ENCODE data around the gene CYFIP1.

The CYFIP1 gene

DNA sequence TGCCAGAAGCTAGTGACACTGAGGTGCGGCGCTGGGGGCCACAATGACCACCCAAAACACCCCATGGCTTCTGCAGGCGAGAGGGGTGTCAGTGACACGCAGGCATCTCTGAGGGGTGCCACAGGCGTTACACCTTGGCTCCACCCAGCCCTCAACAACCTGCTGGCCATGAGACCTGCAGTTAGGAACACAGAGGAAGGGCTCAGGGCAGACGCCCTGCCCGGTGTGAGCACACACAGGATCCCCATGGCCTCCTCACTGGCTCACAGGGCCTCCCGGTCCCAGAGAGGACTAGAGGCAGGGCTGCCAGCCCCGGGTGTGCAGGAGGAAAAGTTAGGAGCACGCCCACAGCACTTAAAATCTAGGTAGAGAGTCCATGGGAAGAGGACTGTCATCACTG, 35.1 kb downstream of the CYFIP1 start:
- Histone ChIP-seq H3K27ac (replicated peaks) (no peak overlapping the region), H3K4me3 (replicated peaks; ENCODE audit: insufficient read depth, low read length) (no peak overlapping the region), H3K27me3 (ENCODE audit: insufficient read depth, poor library complexity, severe bottlenecking) (no peaks in the 10 kb centered on the region)
- no peak for DNase-seq (ENCODE audit: low read depth in 1 of 2, low spot score in 1 of 2)
- TF ChIP-seq, protein P1, sequence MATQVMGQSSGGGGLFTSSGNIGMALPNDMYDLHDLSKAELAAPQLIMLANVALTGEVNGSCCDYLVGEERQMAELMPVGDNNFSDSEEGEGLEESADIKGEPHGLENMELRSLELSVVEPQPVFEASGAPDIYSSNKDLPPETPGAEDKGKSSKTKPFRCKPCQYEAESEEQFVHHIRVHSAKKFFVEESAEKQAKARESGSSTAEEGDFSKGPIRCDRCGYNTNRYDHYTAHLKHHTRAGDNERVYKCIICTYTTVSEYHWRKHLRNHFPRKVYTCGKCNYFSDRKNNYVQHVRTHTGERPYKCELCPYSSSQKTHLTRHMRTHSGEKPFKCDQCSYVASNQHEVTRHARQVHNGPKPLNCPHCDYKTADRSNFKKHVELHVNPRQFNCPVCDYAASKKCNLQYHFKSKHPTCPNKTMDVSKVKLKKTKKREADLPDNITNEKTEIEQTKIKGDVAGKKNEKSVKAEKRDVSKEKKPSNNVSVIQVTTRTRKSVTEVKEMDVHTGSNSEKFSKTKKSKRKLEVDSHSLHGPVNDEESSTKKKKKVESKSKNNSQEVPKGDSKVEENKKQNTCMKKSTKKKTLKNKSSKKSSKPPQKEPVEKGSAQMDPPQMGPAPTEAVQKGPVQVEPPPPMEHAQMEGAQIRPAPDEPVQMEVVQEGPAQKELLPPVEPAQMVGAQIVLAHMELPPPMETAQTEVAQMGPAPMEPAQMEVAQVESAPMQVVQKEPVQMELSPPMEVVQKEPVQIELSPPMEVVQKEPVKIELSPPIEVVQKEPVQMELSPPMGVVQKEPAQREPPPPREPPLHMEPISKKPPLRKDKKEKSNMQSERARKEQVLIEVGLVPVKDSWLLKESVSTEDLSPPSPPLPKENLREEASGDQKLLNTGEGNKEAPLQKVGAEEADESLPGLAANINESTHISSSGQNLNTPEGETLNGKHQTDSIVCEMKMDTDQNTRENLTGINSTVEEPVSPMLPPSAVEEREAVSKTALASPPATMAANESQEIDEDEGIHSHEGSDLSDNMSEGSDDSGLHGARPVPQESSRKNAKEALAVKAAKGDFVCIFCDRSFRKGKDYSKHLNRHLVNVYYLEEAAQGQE (IDR thresholded peaks at IDR 0.05; ENCODE audit: insufficient replicate concordance, low read depth), result no peak
- TF ChIP-seq, protein P2, sequence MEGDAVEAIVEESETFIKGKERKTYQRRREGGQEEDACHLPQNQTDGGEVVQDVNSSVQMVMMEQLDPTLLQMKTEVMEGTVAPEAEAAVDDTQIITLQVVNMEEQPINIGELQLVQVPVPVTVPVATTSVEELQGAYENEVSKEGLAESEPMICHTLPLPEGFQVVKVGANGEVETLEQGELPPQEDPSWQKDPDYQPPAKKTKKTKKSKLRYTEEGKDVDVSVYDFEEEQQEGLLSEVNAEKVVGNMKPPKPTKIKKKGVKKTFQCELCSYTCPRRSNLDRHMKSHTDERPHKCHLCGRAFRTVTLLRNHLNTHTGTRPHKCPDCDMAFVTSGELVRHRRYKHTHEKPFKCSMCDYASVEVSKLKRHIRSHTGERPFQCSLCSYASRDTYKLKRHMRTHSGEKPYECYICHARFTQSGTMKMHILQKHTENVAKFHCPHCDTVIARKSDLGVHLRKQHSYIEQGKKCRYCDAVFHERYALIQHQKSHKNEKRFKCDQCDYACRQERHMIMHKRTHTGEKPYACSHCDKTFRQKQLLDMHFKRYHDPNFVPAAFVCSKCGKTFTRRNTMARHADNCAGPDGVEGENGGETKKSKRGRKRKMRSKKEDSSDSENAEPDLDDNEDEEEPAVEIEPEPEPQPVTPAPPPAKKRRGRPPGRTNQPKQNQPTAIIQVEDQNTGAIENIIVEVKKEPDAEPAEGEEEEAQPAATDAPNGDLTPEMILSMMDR (IDR thresholded peaks at IDR 0.05; ENCODE audit: insufficient read depth, low read length), result no peak
- TF ChIP-seq GABPA (IDR thresholded peaks at IDR 0.05; ENCODE audit: low read depth) (no peak), POLR2AphosphoS5 (IDR thresholded peaks at IDR 0.05; ENCODE audit: low read depth) (no peak), SPI1 (IDR thresholded peaks at IDR 0.05; ENCODE audit: borderline replicate concordance, low read depth) (no peak)

DNA sequence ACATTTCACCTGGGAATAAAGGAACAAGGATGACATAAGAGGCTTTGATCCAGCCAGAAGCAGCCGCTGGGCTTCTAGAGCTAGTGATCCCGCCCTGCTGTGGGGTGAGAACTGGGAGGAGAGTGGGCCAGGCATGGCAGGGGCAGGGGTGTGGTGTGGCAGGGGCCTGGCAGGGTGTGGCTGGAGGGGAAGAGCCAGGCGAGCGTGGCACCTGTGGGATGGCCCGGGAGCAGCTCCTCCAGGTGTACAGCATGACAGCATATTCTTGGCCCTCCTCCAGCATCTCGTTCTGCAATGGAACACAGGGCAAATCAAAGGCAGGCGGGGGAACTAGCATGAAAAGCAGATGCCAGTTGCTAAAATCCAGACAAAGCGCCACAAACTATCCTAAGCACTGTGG, 35.5 kb downstream of the CYFIP1 start:
- Histone ChIP-seq H3K27me3 (ENCODE audit: insufficient read depth, poor library complexity, severe bottlenecking) (no peaks in the 10 kb centered on the region), H3K4me3 (replicated peaks; ENCODE audit: insufficient read depth, low read length) (no peak overlapping the region), H3K27ac (replicated peaks) (no peak overlapping the region)
- TF ChIP-seq SPI1 (IDR thresholded peaks at IDR 0.05; ENCODE audit: borderline replicate concordance, low read depth), result no peak
- TF ChIP-seq, protein P2 (IDR thresholded peaks at IDR 0.05; ENCODE audit: insufficient read depth, low read length), result no peak
- TF ChIP-seq, protein P1 (IDR thresholded peaks at IDR 0.05; ENCODE audit: insufficient replicate concordance, low read depth), result no peak
- no peak for TF ChIP-seq GABPA (IDR thresholded peaks at IDR 0.05; ENCODE audit: low read depth)
- no peak for TF ChIP-seq POLR2AphosphoS5 (IDR thresholded peaks at IDR 0.05; ENCODE audit: low read depth)
- DNase-seq (ENCODE audit: low read depth in 1 of 2, low spot score in 1 of 2), result no peak

DNA sequence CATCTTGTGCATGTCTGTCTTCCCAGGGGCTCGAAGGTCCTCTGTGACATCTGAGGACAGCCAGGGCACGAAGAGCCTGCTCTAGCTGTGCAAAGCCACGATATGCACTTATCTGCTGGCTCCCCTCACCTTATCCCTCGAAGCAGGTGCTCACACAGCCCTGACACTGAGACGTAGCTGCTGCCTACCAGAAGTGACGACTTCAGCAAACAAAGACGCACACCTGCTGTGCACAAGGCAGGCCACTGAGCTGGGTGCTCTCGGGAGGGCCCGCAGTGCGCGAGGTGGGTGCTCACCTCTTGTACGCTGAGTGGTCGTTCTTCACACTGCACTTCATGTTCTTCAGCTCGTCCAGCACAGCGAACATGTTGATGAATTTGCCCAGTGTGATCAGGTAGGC, 37.3 kb downstream of the CYFIP1 start:
- H3K4me3 ChIP-seq (replicated peaks; ENCODE audit: insufficient read depth, low read length), result no peak overlapping the region
- no peak overlapping the region for H3K27ac ChIP-seq (replicated peaks)
- TF ChIP-seq, protein P1 (IDR thresholded peaks at IDR 0.05; ENCODE audit: insufficient replicate concordance, low read depth), result no peak
- no peak for TF ChIP-seq GABPA (IDR thresholded peaks at IDR 0.05; ENCODE audit: low read depth)
- no peak for TF ChIP-seq SPI1 (IDR thresholded peaks at IDR 0.05; ENCODE audit: borderline replicate concordance, low read depth)
- H3K27me3 ChIP-seq (ENCODE audit: insufficient read depth, poor library complexity, severe bottlenecking), result no peaks in the 10 kb centered on the region
- no peak for DNase-seq (ENCODE audit: low read depth in 1 of 2, low spot score in 1 of 2)

All from HL-60 (cell line).